ENCODE measurements around the gene SUMO1. TPM values are rescaled to one million over a fixed set of nuclear protein-coding genes. Genes with fewer than 3 reads are reported as not detected.

Gene SUMO1
- total RNA-seq, 2 donors from 2014 or later = 168 to 183 TPM

GRCh38 chr2:202208526-202208925 is 29.9 kb downstream of the SUMO1 start:
- Histone ChIP-seq H3K4me1 (ENCODE audit: control insufficient read depth, insufficient read depth, low read length) (no peaks in the 10 kb centered on the region), H3K4me3 (ENCODE audit: low read length) (no peak overlapping the region), H3K36me3 (ENCODE audit: control insufficient read depth, insufficient read depth, low read length) (peaks cover 61% of the 10 kb centered on the region), H3K27me3 (ENCODE audit: control insufficient read depth, insufficient read depth, low read length, poor library complexity, severe bottlenecking) (no peaks in the 10 kb centered on the region), H3K9me3 (ENCODE audit: control insufficient read depth, low read length) (no peaks in the 10 kb centered on the region), H3K9ac (ENCODE audit: extremely low read depth, low read length, poor library complexity, severe bottlenecking) (no peak overlapping the region), H3K27ac (ENCODE audit: low read depth, low read length) (no peak overlapping the region)
- no peak for DNase-seq
- H3K36me3 Mint-ChIP-seq (ENCODE audit: low read depth) = peaks cover 42% of the 10 kb centered on the region
- H3K4me1 Mint-ChIP-seq = no peaks in the 10 kb centered on the region
- no peaks in the 10 kb centered on the region for H3K9me3 Mint-ChIP-seq
- H3K27me3 Mint-ChIP-seq (ENCODE audit: insufficient read depth) = no peaks in the 10 kb centered on the region
- no peak overlapping the region for H3K4me3 Mint-ChIP-seq
- no peak overlapping the region for H3K27ac Mint-ChIP-seq
- no peak for TF ChIP-seq CTCF (conservative IDR thresholded peaks at IDR 0.05)

- no peaks in the 10 kb centered on the region for H3K27me3 Mint-ChIP-seq (ENCODE audit: insufficient read depth)
- no peaks in the 10 kb centered on the region for H3K9me3 ChIP-seq (ENCODE audit: control insufficient read depth, low read length)
- no peaks in the 10 kb centered on the region for H3K4me1 Mint-ChIP-seq
- no peak for TF ChIP-seq CTCF (conservative IDR thresholded peaks at IDR 0.05)
- H3K9ac ChIP-seq (ENCODE audit: extremely low read depth, low read length, poor library complexity, severe bottlenecking) = no peak overlapping the region
- H3K4me3 Mint-ChIP-seq = no peak overlapping the region
- no peaks in the 10 kb centered on the region for H3K9me3 Mint-ChIP-seq
- H3K36me3 ChIP-seq (ENCODE audit: control insufficient read depth, insufficient read depth, low read length) = peaks cover 50% of the 10 kb centered on the region
- WGBS, 2 experiments (ENCODE audit: insufficient coverage in 1 of 2, insufficient read length in 1 of 2) = 84 to 91% methylated on average over 2 of the region's 2 CpGs
- no peak overlapping the region for H3K4me3 ChIP-seq (ENCODE audit: low read length)
- H3K4me1 ChIP-seq (ENCODE audit: control insufficient read depth, insufficient read depth, low read length) = no peaks in the 10 kb centered on the region
- no peak overlapping the region for H3K27ac Mint-ChIP-seq
- H3K36me3 Mint-ChIP-seq (ENCODE audit: low read depth) = peaks cover 38% of the 10 kb centered on the region
- no peak overlapping the region for H3K27ac ChIP-seq (ENCODE audit: low read depth, low read length)
- H3K27me3 ChIP-seq (ENCODE audit: control insufficient read depth, insufficient read depth, low read length, poor library complexity, severe bottlenecking) = no peaks in the 10 kb centered on the region
- DNase-seq = no peak
These were observed 33.5 kb downstream of the SUMO1 start for GRCh38 chr2:202204855-202205254.

- H3K36me3 Mint-ChIP-seq (ENCODE audit: low read depth) = peaks cover 34% of the 10 kb centered on the region
- Histone ChIP-seq H3K9me3 (ENCODE audit: control insufficient read depth, low read length) (no peaks in the 10 kb centered on the region), H3K4me1 (ENCODE audit: control insufficient read depth, insufficient read depth, low read length) (no peaks in the 10 kb centered on the region), H3K27me3 (ENCODE audit: control insufficient read depth, insufficient read depth, low read length, poor library complexity, severe bottlenecking) (no peaks in the 10 kb centered on the region), H3K27ac (ENCODE audit: low read depth, low read length) (no peak overlapping the region), H3K4me3 (ENCODE audit: low read length) (no peak overlapping the region), H3K9ac (ENCODE audit: extremely low read depth, low read length, poor library complexity, severe bottlenecking) (no peak overlapping the region), H3K36me3 (ENCODE audit: control insufficient read depth, insufficient read depth, low read length) (peaks cover 40% of the 10 kb centered on the region)
- H3K4me1 Mint-ChIP-seq = no peaks in the 10 kb centered on the region
- 95 to 98% methylated on average over 4 to 5 of the region's 5 CpGs for WGBS, 2 experiments (ENCODE audit: insufficient coverage in 1 of 2, insufficient read length in 1 of 2)
- DNase-seq = no peak
- H3K27me3 Mint-ChIP-seq (ENCODE audit: insufficient read depth) = no peaks in the 10 kb centered on the region
- no peak for TF ChIP-seq CTCF (conservative IDR thresholded peaks at IDR 0.05)
- no peaks in the 10 kb centered on the region for H3K9me3 Mint-ChIP-seq
- H3K4me3 Mint-ChIP-seq = no peak overlapping the region
- H3K27ac Mint-ChIP-seq = no peak overlapping the region
These were observed 35.0 kb downstream of the SUMO1 start for GRCh38 chr2:202203348-202203747.
